ENCODE results near the gene PACS1. TPM values are rescaled to one million over a fixed set of nuclear protein-coding genes. Genes with fewer than 3 reads are reported as not detected.

PACS1 gene
- total and polyA plus RNA-seq, 2 donors (not counting 1 experiment from before 2014, with no cell fraction given) = 25.9 to 28.5 TPM

GRCh38 chr11:66242095-66242765 is 172.2 kb downstream of the PACS1 start:
- H3K4me2 ChIP-seq (ENCODE audit: extremely low read depth, insufficient read depth, low read length) = no peak overlapping the region
- no peaks in the 10 kb centered on the region for H3K27me3 ChIP-seq (ENCODE audit: control insufficient read depth, insufficient read depth, low read length)

DNA sequence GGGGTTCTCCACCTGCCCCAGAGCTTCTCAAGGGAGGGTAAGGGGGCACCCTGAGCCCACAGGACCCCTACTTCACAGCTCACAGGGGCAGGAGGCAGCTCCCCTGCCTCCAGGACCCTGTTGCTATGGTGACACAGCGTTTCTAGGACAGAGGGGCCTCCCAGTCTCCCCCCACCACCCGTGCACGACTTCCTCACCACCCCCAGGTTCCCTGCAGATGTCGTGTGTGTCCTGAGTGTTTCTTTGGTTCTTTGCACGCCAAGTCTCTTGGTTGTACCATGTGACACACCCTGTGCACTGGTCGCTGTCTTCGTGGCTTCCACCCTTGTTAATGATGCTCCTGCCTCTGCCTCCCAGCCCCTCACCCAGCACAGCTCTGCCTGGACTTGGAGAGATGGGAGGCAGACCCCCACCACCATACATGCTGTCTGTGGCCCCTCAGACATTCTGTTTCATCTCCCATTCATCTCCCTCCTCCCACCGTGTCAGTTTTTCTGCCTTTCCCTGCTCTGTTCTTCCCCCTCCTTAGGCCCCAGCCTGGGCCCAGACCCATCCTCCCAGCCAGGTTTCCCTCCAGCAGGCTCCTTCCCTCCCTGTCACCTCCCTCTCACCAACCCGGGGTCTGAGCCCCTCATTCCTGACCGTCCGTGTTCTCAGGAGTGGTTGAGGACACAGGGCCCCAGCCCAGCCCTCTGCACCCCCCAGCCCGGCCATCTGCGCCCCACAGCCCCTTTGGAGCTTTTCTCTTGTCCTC is 173.9 kb downstream of the PACS1 start:
- Histone ChIP-seq H3K27ac (ENCODE audit: insufficient read depth, low read length) (no peak overlapping the region), H3K36me3 (ENCODE audit: control insufficient read depth, insufficient read depth, low read length) (peaks cover 7% of the 10 kb centered on the region), H3K9me3 (ENCODE audit: control insufficient read depth, insufficient read depth, low read depth, low read length) (no peaks in the 10 kb centered on the region), H3K27me3 (ENCODE audit: control insufficient read depth, insufficient read depth, low read length) (no peaks in the 10 kb centered on the region), H3K4me3 (replicated peaks in 1 of 4; ENCODE audit: control extremely low read depth in 1 of 4, insufficient read depth in 1 of 4, low read depth in 3 of 4, low read length in 4 of 4) (no peak overlapping the region), H3K4me1 (ENCODE audit: control insufficient read depth, extremely low read depth, insufficient read depth, low read length) (no peaks in the 10 kb centered on the region), H3K79me2 (ENCODE audit: control insufficient read depth, insufficient read depth, low read length) (no peaks in the 10 kb centered on the region), H3K4me2 (ENCODE audit: extremely low read depth, insufficient read depth, low read length) (no peak overlapping the region), H3K9ac (ENCODE audit: insufficient read depth, low read length) (no peak overlapping the region), H2AFZ (ENCODE audit: low read length) (no peak overlapping the region), H4K20me1 (ENCODE audit: control insufficient read depth, extremely low read depth, insufficient read depth, low read length) (no peaks in the 10 kb centered on the region)
- TF ChIP-seq, protein P1, sequence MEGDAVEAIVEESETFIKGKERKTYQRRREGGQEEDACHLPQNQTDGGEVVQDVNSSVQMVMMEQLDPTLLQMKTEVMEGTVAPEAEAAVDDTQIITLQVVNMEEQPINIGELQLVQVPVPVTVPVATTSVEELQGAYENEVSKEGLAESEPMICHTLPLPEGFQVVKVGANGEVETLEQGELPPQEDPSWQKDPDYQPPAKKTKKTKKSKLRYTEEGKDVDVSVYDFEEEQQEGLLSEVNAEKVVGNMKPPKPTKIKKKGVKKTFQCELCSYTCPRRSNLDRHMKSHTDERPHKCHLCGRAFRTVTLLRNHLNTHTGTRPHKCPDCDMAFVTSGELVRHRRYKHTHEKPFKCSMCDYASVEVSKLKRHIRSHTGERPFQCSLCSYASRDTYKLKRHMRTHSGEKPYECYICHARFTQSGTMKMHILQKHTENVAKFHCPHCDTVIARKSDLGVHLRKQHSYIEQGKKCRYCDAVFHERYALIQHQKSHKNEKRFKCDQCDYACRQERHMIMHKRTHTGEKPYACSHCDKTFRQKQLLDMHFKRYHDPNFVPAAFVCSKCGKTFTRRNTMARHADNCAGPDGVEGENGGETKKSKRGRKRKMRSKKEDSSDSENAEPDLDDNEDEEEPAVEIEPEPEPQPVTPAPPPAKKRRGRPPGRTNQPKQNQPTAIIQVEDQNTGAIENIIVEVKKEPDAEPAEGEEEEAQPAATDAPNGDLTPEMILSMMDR (conservative IDR thresholded peaks at IDR 0.05 in 1 of 2, IDR thresholded peaks at IDR 0.05 in 1 of 2; ENCODE audit: low read depth in 1 of 2, low read length in 2 of 2) = no peak
- TF ChIP-seq EZH2 (IDR thresholded peaks at IDR 0.05; ENCODE audit: low read length, missing control alignments) = no peak
- no peak for DNase-seq (ENCODE audit: low read depth in 2 of 2)

More at GRCh38 chr11:66242095-66242765, 172.2 kb downstream of the PACS1 start:
- no peak overlapping the region for H3K9ac ChIP-seq (ENCODE audit: insufficient read depth, low read length)
- no peak overlapping the region for H3K27ac ChIP-seq (ENCODE audit: insufficient read depth, low read length)
- peaks cover 7% of the 10 kb centered on the region for H3K36me3 ChIP-seq (ENCODE audit: control insufficient read depth, insufficient read depth, low read length)
- no peak overlapping the region for H2AFZ ChIP-seq (ENCODE audit: low read length)
- no peaks in the 10 kb centered on the region for H3K79me2 ChIP-seq (ENCODE audit: control insufficient read depth, insufficient read depth, low read length)
- H3K4me3 ChIP-seq (replicated peaks in 1 of 4; ENCODE audit: control extremely low read depth in 1 of 4, insufficient read depth in 1 of 4, low read depth in 3 of 4, low read length in 4 of 4) = no peak overlapping the region
- TF ChIP-seq EZH2 (IDR thresholded peaks at IDR 0.05; ENCODE audit: low read length, missing control alignments) = no peak
- TF ChIP-seq, protein P1 (conservative IDR thresholded peaks at IDR 0.05 in 1 of 2, IDR thresholded peaks at IDR 0.05 in 1 of 2; ENCODE audit: low read depth in 1 of 2, low read length in 2 of 2) = no peak
- no peaks in the 10 kb centered on the region for H4K20me1 ChIP-seq (ENCODE audit: control insufficient read depth, extremely low read depth, insufficient read depth, low read length)
- no peaks in the 10 kb centered on the region for H3K4me1 ChIP-seq (ENCODE audit: control insufficient read depth, extremely low read depth, insufficient read depth, low read length)
- DNase-seq (ENCODE audit: low read depth in 2 of 2) = no peak
- no peaks in the 10 kb centered on the region for H3K9me3 ChIP-seq (ENCODE audit: control insufficient read depth, insufficient read depth, low read depth, low read length)

DNA sequence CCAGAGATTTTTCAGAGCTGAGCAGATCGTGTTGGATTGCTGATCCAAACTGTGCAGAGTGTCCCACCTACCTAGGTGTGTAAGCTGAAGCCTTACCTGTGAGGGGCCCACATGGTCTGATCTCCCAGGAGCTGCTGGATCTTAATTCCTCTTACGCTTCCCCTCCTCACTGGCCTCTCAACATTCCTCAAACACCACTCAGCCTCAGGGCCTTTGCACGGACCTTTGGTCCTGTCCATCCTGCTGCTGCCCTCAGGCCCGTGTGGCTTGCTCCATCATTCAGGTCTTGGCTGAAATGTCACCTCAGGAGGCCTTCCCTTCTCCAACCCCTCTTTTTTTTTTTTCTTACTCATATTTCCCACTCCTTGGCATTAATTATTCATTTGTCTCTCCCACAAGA is 177.2 kb downstream of the PACS1 start:
- no peak overlapping the region for H3K4me3 ChIP-seq (replicated peaks in 1 of 4; ENCODE audit: control extremely low read depth in 1 of 4, insufficient read depth in 1 of 4, low read depth in 3 of 4, low read length in 4 of 4)
- DNase-seq (ENCODE audit: low read depth in 2 of 2) = no peak
- no peak overlapping the region for H2AFZ ChIP-seq (ENCODE audit: low read length)
- H3K9me3 ChIP-seq (ENCODE audit: control insufficient read depth, insufficient read depth, low read depth, low read length) = no peaks in the 10 kb centered on the region
- H3K4me1 ChIP-seq (ENCODE audit: control insufficient read depth, extremely low read depth, insufficient read depth, low read length) = no peaks in the 10 kb centered on the region
- H3K9ac ChIP-seq (ENCODE audit: insufficient read depth, low read length) = no peak overlapping the region
- TF ChIP-seq, protein P1 (conservative IDR thresholded peaks at IDR 0.05 in 1 of 2, IDR thresholded peaks at IDR 0.05 in 1 of 2; ENCODE audit: low read depth in 1 of 2, low read length in 2 of 2) = no peak
- no peak for TF ChIP-seq EZH2 (IDR thresholded peaks at IDR 0.05; ENCODE audit: low read length, missing control alignments)
- H3K27me3 ChIP-seq (ENCODE audit: control insufficient read depth, insufficient read depth, low read length) = no peaks in the 10 kb centered on the region
- H4K20me1 ChIP-seq (ENCODE audit: control insufficient read depth, extremely low read depth, insufficient read depth, low read length) = no peaks in the 10 kb centered on the region
- no peak overlapping the region for H3K27ac ChIP-seq (ENCODE audit: insufficient read depth, low read length)
- H3K4me2 ChIP-seq (ENCODE audit: extremely low read depth, insufficient read depth, low read length) = no peak overlapping the region
- H3K79me2 ChIP-seq (ENCODE audit: control insufficient read depth, insufficient read depth, low read length) = no peaks in the 10 kb centered on the region
- peaks cover 10% of the 10 kb centered on the region for H3K36me3 ChIP-seq (ENCODE audit: control insufficient read depth, insufficient read depth, low read length)

All from fibroblast of lung (primary cell).